Peyer's patch (tissue), 4 donors: ENCODE data around the gene TANGO2. TPM values are rescaled to one million over a fixed set of nuclear protein-coding genes. Genes with fewer than 3 reads are reported as not detected.

Source experiments
- DNase-seq, 3 donors: peaks; one replicate each; pipeline ENCODE4 v3.0.0-alpha.2; 2017 to 2019
- H3K27ac ChIP-seq, 4 donors: fragments of 200-600 bp; sonication (generic); one replicate each; pipeline ENCODE4 v1.5.1; 2016 to 2019
- H3K27me3 ChIP-seq, 2 donors: fragments of 200-600 bp; sonication (generic); one replicate each; pipeline ENCODE4 v1.5.1; 2019
- H3K36me3 ChIP-seq, 3 donors: fragments of 200-600 bp; sonication (generic); one replicate each; pipeline ENCODE4 v1.5.1; 2016 to 2019
- H3K4me1 ChIP-seq, 4 donors: fragments of 200-600 bp; sonication (generic); one replicate each; pipeline ENCODE4 v1.5.1; 2016 to 2019
- H3K4me3 ChIP-seq, 4 donors: fragments of 200-600 bp; sonication (generic); 1 replicate in 3 of 4; 2 replicates in 1 of 4; pipeline ENCODE4 v1.5.1; 2016 to 2019; ENCODE audit warnings: mild to moderate bottlenecking in 1 of 4
- H3K9me3 ChIP-seq, 4 donors: fragments of 200-600 bp; sonication (generic); one replicate each; pipeline ENCODE4 v1.5.1; 2016 to 2019; ENCODE audit warnings: mild to moderate bottlenecking in 1 of 4
- POLR2A ChIP-seq, 2 donors: fragments of 450-650 bp; IDR thresholded peaks; one replicate each; pipeline ENCODE4 v1.5.1; 2017; ENCODE audit warnings: antibody characterized with exemption in 2 of 2, mild to moderate bottlenecking in 2 of 2, moderate library complexity in 2 of 2
- total RNA-seq, 4 donors: library from RNA; depleted of rRNA; stranded (reverse); fragments of >200 nt; gene quantifications; one replicate each; pipeline ENCODE4 v1.1.0, GENCODE V29; 2016
- TF ChIP-seq, protein P1 (sequence below), 6 experiments: fragments of 450-650 bp in 4 of 6; fragments of 200-600 bp in 2 of 6; sonication (generic) in 1 of 6; IDR thresholded peaks; one replicate each; pipeline ENCODE4 v1.5.1; 2017 to 2019; ENCODE audit warnings: antibody characterized with exemption in 6 of 6, mild to moderate bottlenecking in 3 of 6, moderate library complexity in 1 of 6

The TANGO2 gene
- total RNA-seq, 4 donors from 2014 or later = 27.2 to 45.4 (median 41.0) TPM

DNA sequence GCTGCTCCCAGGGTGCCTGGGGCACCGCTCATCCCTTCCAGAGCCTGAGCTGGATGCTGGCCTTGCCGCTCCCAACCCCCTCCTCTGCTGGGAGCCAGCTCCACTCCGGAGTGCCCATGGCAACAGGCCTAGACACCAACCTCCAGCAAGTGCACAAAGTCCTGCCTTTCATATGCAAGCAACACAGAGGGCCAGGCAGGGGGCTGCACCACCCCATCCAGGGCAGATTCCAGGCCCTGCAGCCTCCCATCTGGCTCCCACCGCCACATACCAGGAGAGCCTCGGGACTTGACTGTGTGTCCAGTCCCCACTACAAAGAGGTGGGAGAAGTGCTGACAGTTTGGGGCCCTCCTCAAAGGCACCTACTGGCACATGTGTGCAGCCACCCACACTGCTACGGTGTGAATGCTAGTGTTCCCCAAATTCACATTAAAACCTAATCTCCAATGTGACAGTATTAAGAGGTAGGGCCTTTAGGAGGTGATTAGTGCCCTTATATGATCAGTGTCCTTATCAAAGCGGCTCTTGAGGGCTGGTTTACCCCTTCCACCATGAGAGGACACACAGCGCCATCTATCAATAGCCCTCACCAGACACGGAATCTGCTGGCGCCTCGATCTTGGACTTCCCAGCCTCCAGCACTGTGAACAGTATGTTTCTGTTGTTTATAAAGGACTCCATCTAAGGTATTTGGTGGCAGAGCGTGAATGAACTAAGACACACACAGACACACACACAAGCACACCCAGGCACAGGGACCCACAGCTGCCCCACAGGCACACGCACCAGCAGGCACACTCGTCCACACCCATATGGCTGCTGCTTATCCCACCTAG, 20.4 kb upstream of the TANGO2 start:
- H3K36me3 ChIP-seq = no peaks in the 10 kb centered on the region
- no peak overlapping the region for H3K4me3 ChIP-seq
- no peaks in the 10 kb centered on the region for H3K27me3 ChIP-seq
- DNase-seq = no peak
- H3K27ac ChIP-seq = no peak overlapping the region
- peaks cover 0 to 4% (median 0%) of the 10 kb centered on the region in 4 donors for H3K9me3 ChIP-seq
- H3K4me1 ChIP-seq = no peaks in the 10 kb centered on the region
- TF ChIP-seq, protein P1, sequence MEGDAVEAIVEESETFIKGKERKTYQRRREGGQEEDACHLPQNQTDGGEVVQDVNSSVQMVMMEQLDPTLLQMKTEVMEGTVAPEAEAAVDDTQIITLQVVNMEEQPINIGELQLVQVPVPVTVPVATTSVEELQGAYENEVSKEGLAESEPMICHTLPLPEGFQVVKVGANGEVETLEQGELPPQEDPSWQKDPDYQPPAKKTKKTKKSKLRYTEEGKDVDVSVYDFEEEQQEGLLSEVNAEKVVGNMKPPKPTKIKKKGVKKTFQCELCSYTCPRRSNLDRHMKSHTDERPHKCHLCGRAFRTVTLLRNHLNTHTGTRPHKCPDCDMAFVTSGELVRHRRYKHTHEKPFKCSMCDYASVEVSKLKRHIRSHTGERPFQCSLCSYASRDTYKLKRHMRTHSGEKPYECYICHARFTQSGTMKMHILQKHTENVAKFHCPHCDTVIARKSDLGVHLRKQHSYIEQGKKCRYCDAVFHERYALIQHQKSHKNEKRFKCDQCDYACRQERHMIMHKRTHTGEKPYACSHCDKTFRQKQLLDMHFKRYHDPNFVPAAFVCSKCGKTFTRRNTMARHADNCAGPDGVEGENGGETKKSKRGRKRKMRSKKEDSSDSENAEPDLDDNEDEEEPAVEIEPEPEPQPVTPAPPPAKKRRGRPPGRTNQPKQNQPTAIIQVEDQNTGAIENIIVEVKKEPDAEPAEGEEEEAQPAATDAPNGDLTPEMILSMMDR (IDR thresholded peaks at IDR 0.05) = no peak
- no peak for TF ChIP-seq POLR2A (IDR thresholded peaks at IDR 0.05)

DNA sequence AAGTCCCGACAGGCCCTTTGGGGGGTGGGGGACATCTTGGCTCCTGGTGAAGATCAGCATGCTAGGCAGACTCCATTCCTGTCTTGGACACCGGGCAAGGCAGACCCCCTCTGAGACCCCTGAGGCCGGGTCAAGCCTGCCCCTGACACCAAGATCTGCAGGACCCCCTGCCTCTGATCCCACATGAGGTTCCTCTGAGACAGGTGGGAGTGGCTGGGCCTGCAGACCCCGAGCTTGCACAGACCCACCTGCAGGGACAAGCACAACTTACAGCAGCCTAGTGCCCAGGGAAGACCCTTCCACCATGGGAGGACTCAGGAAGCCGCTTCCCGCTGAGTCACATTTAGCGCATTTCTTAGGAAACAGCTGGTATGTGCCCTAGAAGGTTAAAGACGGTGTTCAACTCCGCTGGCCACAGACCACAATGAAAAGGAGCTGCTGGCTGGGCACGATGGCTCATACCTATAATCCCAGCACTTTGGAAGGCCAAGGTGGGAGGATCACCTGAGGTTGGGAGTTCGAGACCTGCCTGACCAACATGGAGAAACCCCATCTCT, 19.8 kb upstream of the TANGO2 start:
- no peaks in the 10 kb centered on the region for H3K36me3 ChIP-seq
- H3K9me3 ChIP-seq = peaks cover 0 to 4% (median 0%) of the 10 kb centered on the region in 4 donors
- no peak overlapping the region for H3K27ac ChIP-seq
- H3K27me3 ChIP-seq = no peaks in the 10 kb centered on the region
- TF ChIP-seq POLR2A (IDR thresholded peaks at IDR 0.05) = no peak
- TF ChIP-seq, protein P1 (IDR thresholded peaks at IDR 0.05) = no peak
- no peak overlapping the region for H3K4me3 ChIP-seq
- no peak for DNase-seq
- no peaks in the 10 kb centered on the region for H3K4me1 ChIP-seq

DNA sequence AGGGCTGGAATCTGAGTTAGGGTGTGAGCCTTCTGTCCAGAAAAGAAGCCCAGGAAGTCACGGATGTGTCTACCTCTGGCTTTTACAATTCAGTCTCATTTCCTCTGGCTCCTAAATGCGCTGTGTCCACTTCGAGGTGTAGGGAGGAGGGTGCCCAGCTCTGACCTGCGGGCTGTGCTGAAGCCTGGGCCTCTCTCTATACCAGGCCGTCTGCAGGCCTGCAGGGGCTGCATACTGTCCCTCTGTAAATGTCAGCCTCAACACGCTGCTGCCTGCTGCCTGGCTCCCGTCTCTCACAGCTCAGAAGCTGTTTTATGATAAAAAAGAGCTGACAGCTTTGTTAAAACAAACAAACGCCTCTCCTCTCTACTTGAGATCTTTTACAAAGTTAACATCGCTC, 18.8 kb upstream of the TANGO2 start:
- TF ChIP-seq, protein P1 (IDR thresholded peaks at IDR 0.05) = no peak
- TF ChIP-seq POLR2A (IDR thresholded peaks at IDR 0.05) = no peak
- no peak overlapping the region for H3K27ac ChIP-seq
- no peaks in the 10 kb centered on the region for H3K36me3 ChIP-seq
- no peaks in the 10 kb centered on the region for H3K4me1 ChIP-seq
- no peak overlapping the region for H3K4me3 ChIP-seq
- H3K9me3 ChIP-seq = peaks cover 0 to 4% (median 0%) of the 10 kb centered on the region in 4 donors
- H3K27me3 ChIP-seq = no peaks in the 10 kb centered on the region
- no peak for DNase-seq

DNA sequence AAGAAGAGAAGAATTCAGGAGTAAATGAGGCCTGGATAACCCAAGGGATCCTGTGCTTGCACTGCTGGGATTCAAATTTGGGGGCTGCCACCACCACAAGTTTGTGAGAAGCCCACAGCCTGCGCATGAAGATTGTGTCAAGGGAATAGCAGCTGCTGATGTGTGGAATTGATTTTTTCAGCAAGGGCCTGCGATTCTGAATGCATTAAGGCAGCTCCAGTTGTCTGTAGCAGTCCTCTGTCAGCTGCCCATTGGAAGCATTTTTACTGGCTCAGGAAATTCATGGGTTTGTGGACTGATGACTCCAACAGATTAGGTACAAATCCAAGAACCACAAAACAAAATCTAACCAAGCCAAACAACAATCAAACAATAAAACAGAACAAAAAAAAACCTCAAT, 18.3 kb upstream of the TANGO2 start:
- Histone ChIP-seq H3K27ac (no peak overlapping the region), H3K27me3 (no peaks in the 10 kb centered on the region), H3K9me3 (peaks cover 0 to 4% (median 0%) of the 10 kb centered on the region in 4 donors), H3K4me3 (no peak overlapping the region), H3K4me1 (no peaks in the 10 kb centered on the region), H3K36me3 (no peaks in the 10 kb centered on the region)
- DNase-seq = no peak
- TF ChIP-seq, protein P1 (IDR thresholded peaks at IDR 0.05) = no peak
- TF ChIP-seq POLR2A (IDR thresholded peaks at IDR 0.05) = no peak

DNA sequence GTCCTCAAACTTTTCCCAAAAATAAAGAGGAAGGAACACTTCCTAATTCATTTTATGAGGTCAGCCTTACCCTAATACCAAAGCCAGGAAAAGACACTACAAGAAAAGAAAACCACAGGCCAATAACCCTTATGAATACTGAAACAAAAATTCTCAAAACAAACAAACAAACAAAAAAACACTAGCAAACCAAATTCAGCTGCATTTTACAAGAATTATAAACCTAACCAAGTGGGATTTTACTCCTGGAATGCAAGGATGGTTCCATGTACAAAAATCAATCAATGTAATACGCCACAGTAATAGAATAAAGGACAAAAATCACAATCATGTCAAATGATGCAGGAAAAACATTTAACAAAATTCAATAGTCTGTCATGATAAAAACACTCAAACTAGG, 17.6 kb upstream of the TANGO2 start:
- no peak for DNase-seq
- Histone ChIP-seq H3K36me3 (no peaks in the 10 kb centered on the region), H3K4me3 (no peak overlapping the region), H3K27ac (no peak overlapping the region), H3K27me3 (no peaks in the 10 kb centered on the region), H3K9me3 (peaks cover 0 to 4% (median 0%) of the 10 kb centered on the region in 4 donors), H3K4me1 (no peaks in the 10 kb centered on the region)
- TF ChIP-seq, protein P1 (IDR thresholded peaks at IDR 0.05) = no peak
- TF ChIP-seq POLR2A (IDR thresholded peaks at IDR 0.05) = no peak
